Vagina (tissue), 2 donors: ENCODE data around the gene PHF20.

Experiments
- POLR2A ChIP-seq, 2 donors: fragments of 450-650 bp; IDR thresholded peaks; one replicate each; pipeline ENCODE4 v1.6.1; 2017; ENCODE audit warnings: antibody characterized with exemption in 2 of 2, mild to moderate bottlenecking in 2 of 2, moderate library complexity in 2 of 2
- POLR2AphosphoS5 ChIP-seq, 2 donors: sonication (generic); formaldehyde crosslinking; IDR thresholded peaks; one replicate each; pipeline ENCODE4 v1.9.0; 2017; ENCODE audit warnings: antibody characterized with exemption in 2 of 2, mild to moderate bottlenecking in 2 of 2, low read depth in 1 of 2; ENCODE audit not compliant: insufficient read depth in 1 of 2
- TF ChIP-seq, protein P1 (sequence below), 3 experiments: fragments of 450-650 bp in 2 of 3; fragments of 200-600 bp in 1 of 3; sonication (generic) in 1 of 3; IDR thresholded peaks; one replicate each; pipeline ENCODE4 v1.5.1; 2017 to 2019; ENCODE audit warnings: antibody characterized with exemption in 3 of 3, mild to moderate bottlenecking in 2 of 3, moderate library complexity in 2 of 3

- TF ChIP-seq, protein P1, sequence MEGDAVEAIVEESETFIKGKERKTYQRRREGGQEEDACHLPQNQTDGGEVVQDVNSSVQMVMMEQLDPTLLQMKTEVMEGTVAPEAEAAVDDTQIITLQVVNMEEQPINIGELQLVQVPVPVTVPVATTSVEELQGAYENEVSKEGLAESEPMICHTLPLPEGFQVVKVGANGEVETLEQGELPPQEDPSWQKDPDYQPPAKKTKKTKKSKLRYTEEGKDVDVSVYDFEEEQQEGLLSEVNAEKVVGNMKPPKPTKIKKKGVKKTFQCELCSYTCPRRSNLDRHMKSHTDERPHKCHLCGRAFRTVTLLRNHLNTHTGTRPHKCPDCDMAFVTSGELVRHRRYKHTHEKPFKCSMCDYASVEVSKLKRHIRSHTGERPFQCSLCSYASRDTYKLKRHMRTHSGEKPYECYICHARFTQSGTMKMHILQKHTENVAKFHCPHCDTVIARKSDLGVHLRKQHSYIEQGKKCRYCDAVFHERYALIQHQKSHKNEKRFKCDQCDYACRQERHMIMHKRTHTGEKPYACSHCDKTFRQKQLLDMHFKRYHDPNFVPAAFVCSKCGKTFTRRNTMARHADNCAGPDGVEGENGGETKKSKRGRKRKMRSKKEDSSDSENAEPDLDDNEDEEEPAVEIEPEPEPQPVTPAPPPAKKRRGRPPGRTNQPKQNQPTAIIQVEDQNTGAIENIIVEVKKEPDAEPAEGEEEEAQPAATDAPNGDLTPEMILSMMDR (IDR thresholded peaks at IDR 0.05) = no peak
- no peak for TF ChIP-seq POLR2A (IDR thresholded peaks at IDR 0.05)
- TF ChIP-seq POLR2AphosphoS5 (IDR thresholded peaks at IDR 0.05; ENCODE audit: insufficient read depth in 1 of 2, low read depth in 1 of 2) = no peak
These were observed 135.3 kb downstream of the PHF20 start for GRCh38 chr20:35907017-35907701.
